HCT116 (cell line): ENCODE data around the gene RNF111. TPM values are rescaled to one million over a fixed set of nuclear protein-coding genes. Genes with fewer than 3 reads are reported as not detected.

ENCODE experiments used
- ATAC-seq: fragments of 200-7000 bp; cut with Tn5 transposase; 2 replicates; pipeline ENCODE4 v1.9.1; 2020; ENCODE audit warnings: mild to moderate bottlenecking, moderate library complexity
- BruUV-seq: library from RNA; stranded (reverse); fragments of 400-500 nt; replicated peaks from 2 replicates; lab custom pipeline; 2021; lab: Mats Ljungman, UMichigan
- CTCF ChIA-PET: fragments of 300-600 bp; sonication (Branson Sonifier 250); formaldehyde crosslinking; loops from one replicate; lab custom pipeline; 2021; ENCODE audit warnings: antibody characterized with exemption; lab: Charles Lee
- POLR2A ChIA-PET: fragments of 300-600, 350-600 bp; sonication (Branson Sonifier 250); formaldehyde crosslinking; loops from one replicate; lab custom pipeline; 2021; ENCODE audit warnings: antibody characterized with exemption; lab: Charles Lee
- RAD21 ChIA-PET, 2 experiments: fragments of 300-600 bp; sonication (Branson Sonifier 250); formaldehyde crosslinking; loops; one replicate each; lab custom pipeline; 2023; ENCODE audit warnings: low total read pairs in 2 of 2; ENCODE audit not compliant: uncharacterized antibody in 2 of 2, unreplicated experiment in 2 of 2, low non-redundant PET in 1 of 2; lab: Charles Lee
- DNase-seq: peaks from one replicate; pipeline ENCODE4 v3.0.0-alpha.2; 2010; ENCODE audit warnings: low read depth, low spot score
- H2AFZ ChIP-seq: fragments of 200-600 bp; shearing (Covaris generic), sonication (generic); 2 replicates; pipeline ENCODE4 v1.6.1; 2017; ENCODE audit warnings: low read depth, mixed run types, mixed read lengths, antibody characterized with exemption, low read length; ENCODE audit not compliant: poor library complexity, severe bottlenecking
- H3K27ac ChIP-seq: 2 replicates; pipeline ENCODE4 v1.5.1; 2012; ENCODE audit warnings: low read depth, low read length
- H3K27me3 ChIP-seq: fragments of 200-600 bp; sonication (generic); 2 replicates; pipeline ENCODE4 v1.6.1; 2016; ENCODE audit warnings: mixed run types, low read length, mixed read lengths; ENCODE audit not compliant: insufficient read depth
- H3K36me3 ChIP-seq, 2 experiments: fragments of 200-500 bp in 1 of 2; fragments of 200-600 bp in 1 of 2; sonication (Bioruptor generic) in 1 of 2; sonication (generic) in 1 of 2; 2 replicates each; pipeline versions ENCODE4 v1.5.1 to v1.6.1; 2014 to 2016; ENCODE audit warnings: low read length in 2 of 2, inconsistent platforms in 1 of 2, mixed read lengths in 1 of 2, mixed run types in 1 of 2; ENCODE audit not compliant: insufficient read depth in 2 of 2, control insufficient read depth in 1 of 2
- H3K4me1 ChIP-seq, 2 experiments: fragments of 200-600 bp in 1 of 2; sonication (generic) in 1 of 2; 2 replicates each; pipeline versions ENCODE4 v1.5.1 to v1.6.1; 2012 to 2017; ENCODE audit warnings: low read length in 2 of 2, inconsistent platforms in 1 of 2, mild to moderate bottlenecking in 1 of 2, mixed read lengths in 1 of 2, mixed run types in 1 of 2, moderate library complexity in 1 of 2; ENCODE audit not compliant: insufficient read depth in 2 of 2, control insufficient read depth in 1 of 2
- H3K4me2 ChIP-seq: fragments of 200-600 bp; sonication (generic); 2 replicates; pipeline ENCODE4 v1.6.1; 2017; ENCODE audit warnings: mixed run types, low read length, mixed read lengths
- H3K4me3 ChIP-seq, 2 experiments: fragments of 200-600 bp in 1 of 2; sonication (generic) in 1 of 2; replicated peaks in 1 of 2; 2 replicates each; pipeline ENCODE4 v1.5.1; 2011 to 2016; ENCODE audit warnings: low read length in 2 of 2, control low read depth in 1 of 2, low read depth in 1 of 2, mild to moderate bottlenecking in 1 of 2, mixed read lengths in 1 of 2, mixed run types in 1 of 2
- H3K79me2 ChIP-seq: fragments of 200-600 bp; sonication (generic); 2 replicates; pipeline ENCODE4 v1.6.1; 2017; ENCODE audit warnings: mild to moderate bottlenecking, mixed run types, low read length, moderate library complexity, mixed read lengths; ENCODE audit not compliant: insufficient read depth
- H3K9ac ChIP-seq: fragments of 200-600 bp; sonication (generic); 2 replicates; pipeline ENCODE4 v1.6.1; 2016; ENCODE audit warnings: low read length, mixed read lengths
- H3K9me2 ChIP-seq: fragments of 200-600 bp; sonication (generic), shearing (Covaris generic); 2 replicates; pipeline ENCODE4 v1.6.1; 2017; ENCODE audit warnings: mixed run types, mild to moderate bottlenecking, moderate library complexity; ENCODE audit not compliant: insufficient read depth
- H3K9me3 ChIP-seq, 2 experiments: fragments of 200-500 bp in 1 of 2; fragments of 200-600 bp in 1 of 2; sonication (Bioruptor generic) in 1 of 2; sonication (generic) in 1 of 2; 2 replicates each; pipeline ENCODE4 v1.6.1; 2014 to 2017; ENCODE audit warnings: low read length in 2 of 2, mixed read lengths in 2 of 2, inconsistent platforms in 1 of 2, low read depth in 1 of 2, mild to moderate bottlenecking in 1 of 2, mixed run types in 1 of 2, moderate library complexity in 1 of 2; ENCODE audit not compliant: control insufficient read depth in 1 of 2, insufficient read depth in 1 of 2
- H4K20me1 ChIP-seq: fragments of 200-600 bp; sonication (generic), shearing (Covaris generic); 2 replicates; pipeline ENCODE4 v1.6.1; 2017; ENCODE audit warnings: mixed run types, mild to moderate bottlenecking, moderate library complexity; ENCODE audit not compliant: insufficient read depth
- EGR1 ChIP-seq: IDR thresholded peaks from 2 replicates; pipeline ENCODE4 v1.6.1; 2012; ENCODE audit warnings: low read depth
- EZH2 ChIP-seq: fragments of 200-600 bp; sonication (generic); IDR thresholded peaks from 2 replicates; pipeline ENCODE4 v1.6.1; 2017; ENCODE audit warnings: antibody characterized with exemption, mixed run types
- FOSL1 ChIP-seq: IDR thresholded peaks from 2 replicates; pipeline ENCODE4 v1.6.1; 2012; ENCODE audit warnings: low read depth
- JUND ChIP-seq: IDR thresholded peaks from 2 replicates; pipeline ENCODE4 v1.6.1; 2012
- POLR2AphosphoS5 ChIP-seq: IDR thresholded peaks from 2 replicates; pipeline ENCODE4 v1.6.1; 2011; ENCODE audit warnings: mild to moderate bottlenecking, low read depth, low read length, moderate library complexity
- SIN3A ChIP-seq: IDR thresholded peaks from 2 replicates; pipeline ENCODE4 v1.6.1; 2012; ENCODE audit warnings: low read depth
- SRF ChIP-seq: IDR thresholded peaks from 2 replicates; pipeline ENCODE4 v1.6.1; 2012; ENCODE audit warnings: low read depth
- TCF7L2 ChIP-seq: IDR thresholded peaks from 2 replicates; pipeline ENCODE4 v1.7.0; 2011; ENCODE audit warnings: borderline replicate concordance, inconsistent platforms; ENCODE audit not compliant: insufficient read depth, insufficient read length; ENCODE audit errors: extremely low read depth
- ZNF274 ChIP-seq: fragments of 200-500 bp; sonication (Bioruptor generic); IDR thresholded peaks from 2 replicates; pipeline ENCODE4 v1.6.1; 2014; ENCODE audit warnings: mild to moderate bottlenecking, low read depth, low read length, inconsistent platforms
- intact Hi-C: fragments of 100-400 bp; cut with micrococcal nuclease; formaldehyde crosslinking; loops from 2 replicates; pipeline ENCODE4 v1.10.0; 2022
- total RNA-seq: library from RNA; stranded (reverse); gene quantifications from one replicate; pipeline ENCODE4 v1.2.1, GENCODE V29; 2021; ENCODE audit not compliant: unreplicated experiment
- TF ChIP-seq, protein P1 (sequence below): IDR thresholded peaks from 2 replicates; pipeline ENCODE4 v1.6.1; 2011; ENCODE audit warnings: mild to moderate bottlenecking, low read length, moderate library complexity; ENCODE audit not compliant: insufficient replicate concordance; ENCODE audit errors: extremely low read depth
- TF ChIP-seq, protein P2 (sequence below), 3 experiments: fragments of 200-600 bp in 1 of 3; sonication (generic) in 1 of 3; IDR thresholded peaks in 2 of 3; conservative IDR thresholded peaks in 1 of 3; 2 replicates each; pipeline ENCODE4 v1.5.1; 2012 to 2017; ENCODE audit warnings: low read depth in 2 of 3, low read length in 2 of 3, antibody characterized with exemption in 1 of 3, borderline replicate concordance in 1 of 3, control low read depth in 1 of 3, mild to moderate bottlenecking in 1 of 3, mixed read lengths in 1 of 3, mixed run types in 1 of 3, moderate library complexity in 1 of 3; ENCODE audit not compliant: insufficient read depth in 1 of 3

Gene RNF111
- total RNA-seq, 1 experiment from 2014 or later, result 31.5 TPM

DNA sequence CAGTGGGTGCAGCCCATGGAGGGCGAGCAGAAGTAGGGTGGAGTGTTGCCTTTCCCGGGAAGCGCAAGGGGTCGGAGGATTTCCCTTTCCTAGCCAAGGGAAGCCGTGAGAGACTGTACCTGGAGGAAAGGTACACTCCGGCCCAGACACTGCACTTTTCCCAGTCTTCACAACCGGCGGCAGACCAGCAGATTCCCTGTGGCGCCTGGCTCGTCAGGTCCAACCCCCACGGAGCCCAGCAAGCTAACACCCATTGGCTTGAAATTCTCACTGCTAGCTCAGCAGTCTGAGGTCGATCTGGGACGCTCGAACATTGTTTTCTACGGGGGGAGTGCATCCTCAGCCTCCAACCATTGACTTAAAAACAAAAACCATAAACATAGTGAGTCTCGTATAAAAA is 144.0 kb downstream of the RNF111 start:
- H3K27ac ChIP-seq, result no peak overlapping the region
- ChIA-PET POLR2A (no interaction called here), CTCF (no interaction called here), RAD21 (no interaction called here)
- peaks cover 43% of the 10 kb centered on the region for H3K79me2 ChIP-seq
- H2AFZ ChIP-seq, result no peak overlapping the region
- no peaks in the 10 kb centered on the region for H3K4me1 ChIP-seq
- no peaks in the 10 kb centered on the region; a peak in 1 of 4 replicates for H3K9me3 ChIP-seq
- TF ChIP-seq ZNF274 (no peak), EGR1 (no peak), EZH2 (no peak), JUND (no peak), FOSL1 (no peak), TCF7L2 (no peak), POLR2AphosphoS5 (no peak), SRF (no peak), SIN3A (no peak)
- TF ChIP-seq, protein P1, sequence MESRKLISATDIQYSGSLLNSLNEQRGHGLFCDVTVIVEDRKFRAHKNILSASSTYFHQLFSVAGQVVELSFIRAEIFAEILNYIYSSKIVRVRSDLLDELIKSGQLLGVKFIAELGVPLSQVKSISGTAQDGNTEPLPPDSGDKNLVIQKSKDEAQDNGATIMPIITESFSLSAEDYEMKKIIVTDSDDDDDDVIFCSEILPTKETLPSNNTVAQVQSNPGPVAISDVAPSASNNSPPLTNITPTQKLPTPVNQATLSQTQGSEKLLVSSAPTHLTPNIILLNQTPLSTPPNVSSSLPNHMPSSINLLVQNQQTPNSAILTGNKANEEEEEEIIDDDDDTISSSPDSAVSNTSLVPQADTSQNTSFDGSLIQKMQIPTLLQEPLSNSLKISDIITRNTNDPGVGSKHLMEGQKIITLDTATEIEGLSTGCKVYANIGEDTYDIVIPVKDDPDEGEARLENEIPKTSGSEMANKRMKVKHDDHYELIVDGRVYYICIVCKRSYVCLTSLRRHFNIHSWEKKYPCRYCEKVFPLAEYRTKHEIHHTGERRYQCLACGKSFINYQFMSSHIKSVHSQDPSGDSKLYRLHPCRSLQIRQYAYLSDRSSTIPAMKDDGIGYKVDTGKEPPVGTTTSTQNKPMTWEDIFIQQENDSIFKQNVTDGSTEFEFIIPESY, result no peak
- TF ChIP-seq, protein P2, sequence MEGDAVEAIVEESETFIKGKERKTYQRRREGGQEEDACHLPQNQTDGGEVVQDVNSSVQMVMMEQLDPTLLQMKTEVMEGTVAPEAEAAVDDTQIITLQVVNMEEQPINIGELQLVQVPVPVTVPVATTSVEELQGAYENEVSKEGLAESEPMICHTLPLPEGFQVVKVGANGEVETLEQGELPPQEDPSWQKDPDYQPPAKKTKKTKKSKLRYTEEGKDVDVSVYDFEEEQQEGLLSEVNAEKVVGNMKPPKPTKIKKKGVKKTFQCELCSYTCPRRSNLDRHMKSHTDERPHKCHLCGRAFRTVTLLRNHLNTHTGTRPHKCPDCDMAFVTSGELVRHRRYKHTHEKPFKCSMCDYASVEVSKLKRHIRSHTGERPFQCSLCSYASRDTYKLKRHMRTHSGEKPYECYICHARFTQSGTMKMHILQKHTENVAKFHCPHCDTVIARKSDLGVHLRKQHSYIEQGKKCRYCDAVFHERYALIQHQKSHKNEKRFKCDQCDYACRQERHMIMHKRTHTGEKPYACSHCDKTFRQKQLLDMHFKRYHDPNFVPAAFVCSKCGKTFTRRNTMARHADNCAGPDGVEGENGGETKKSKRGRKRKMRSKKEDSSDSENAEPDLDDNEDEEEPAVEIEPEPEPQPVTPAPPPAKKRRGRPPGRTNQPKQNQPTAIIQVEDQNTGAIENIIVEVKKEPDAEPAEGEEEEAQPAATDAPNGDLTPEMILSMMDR (IDR thresholded peaks at IDR 0.05 in 2 of 3, conservative IDR thresholded peaks at IDR 0.05 in 1 of 3; ENCODE audit: borderline replicate concordance in 1 of 3, insufficient read depth in 1 of 3, low read depth in 2 of 3, low read length in 2 of 3), result no peak
- H3K4me3 ChIP-seq, result no peak overlapping the region
- no peaks in the 10 kb centered on the region for H4K20me1 ChIP-seq
- peaks cover 17 to 29% of the 10 kb centered on the region in 2 experiments; a peak in 3 of 4 replicates for H3K36me3 ChIP-seq
- no TSS peak for BruUV-seq
- DNase-seq, result no peak
- H3K9me2 ChIP-seq, result no peaks in the 10 kb centered on the region
- no peaks in the 10 kb centered on the region for H3K27me3 ChIP-seq
- no peak overlapping the region for H3K4me2 ChIP-seq
- no peak for ATAC-seq
- intact Hi-C loops, result loop anchor here (10.0 kb wide), 1 partner anchor 907 kb away; no protein-coding TSS in a partner anchor
- H3K9ac ChIP-seq, result no peak overlapping the region
